ENCODE measurements around the gene CHMP1B. TPM values are rescaled to one million over a fixed set of nuclear protein-coding genes. Genes with fewer than 3 reads are reported as not detected.

Gene CHMP1B
- total RNA-seq, 1 experiment from 2014 or later = 38.7 TPM

GRCh38 chr18:11818486-11819203, 32.6 kb upstream of the CHMP1B start:
- H4K8ac ChIP-seq (replicated peaks; ENCODE audit: insufficient read length, low read depth, low read length) = no peak overlapping the region
- H4K5ac ChIP-seq (ENCODE audit: insufficient read length, low read depth, low read length) = no peak overlapping the region
- no peak overlapping the region for H3K14ac ChIP-seq (ENCODE audit: insufficient read depth, low read length)
- no peak overlapping the region for H3T11ph ChIP-seq (ENCODE audit: low read length)
- H2BK20ac ChIP-seq (ENCODE audit: low read depth, low read length, poor library complexity, severe bottlenecking) = no peak overlapping the region
- no peak overlapping the region for H3K23ac ChIP-seq (ENCODE audit: insufficient read length, low read depth, low read length)
- Mint-ChIP-seq H3K4me1 (peaks cover 18 to 28% of the 10 kb centered on the region in 2 experiments), H3K27me3 (ENCODE audit: low read depth) (no peaks in the 10 kb centered on the region), H3K9me3 (0 out of 5 replicates have a peak, but pooled peaks cover 0 to 3% of the 10 kb centered on the region in 2 experiments), H3K27ac (peak overlapping the region in 2 of 3 experiments; percentile 5 to 13; a peak in 4 of 7 replicates), H3K36me3 (ENCODE audit: insufficient read depth in 1 of 3, low read depth in 3 of 3) (peaks cover 0 to 4% (median 0%) of the 10 kb centered on the region in 3 experiments; a peak in 2 of 7 replicates), H3K4me3 (no peak overlapping the region)
- H4K20me1 ChIP-seq (ENCODE audit: control insufficient read depth, insufficient read depth, insufficient read length) = no peaks in the 10 kb centered on the region
- H3K9me3 ChIP-seq (ENCODE audit: control insufficient read depth, low read depth, low read length) = no peaks in the 10 kb centered on the region
- no peak overlapping the region for H2BK12ac ChIP-seq (ENCODE audit: insufficient read length, low read depth, low read length)
- H3K9ac ChIP-seq (ENCODE audit: extremely low read depth, insufficient read length, low read length) = no peak overlapping the region
- H3K27me3 ChIP-seq (ENCODE audit: insufficient read depth, low read length) = no peaks in the 10 kb centered on the region
- no peaks in the 10 kb centered on the region for H3K23me2 ChIP-seq (ENCODE audit: insufficient read length, low read depth, low read length, poor library complexity, severe bottlenecking)
- H2AK5ac ChIP-seq (ENCODE audit: insufficient read length, low read length) = no peak overlapping the region
- no peak overlapping the region for H2BK120ac ChIP-seq (ENCODE audit: low read depth, low read length, poor library complexity, severe bottlenecking)
- no peak overlapping the region for H4K91ac ChIP-seq (ENCODE audit: insufficient read length, low read depth, low read length)
- no peak for TF ChIP-seq CTCF (conservative IDR thresholded peaks at IDR 0.05)
- no peaks in the 10 kb centered on the region for H3K79me1 ChIP-seq (ENCODE audit: insufficient read depth, low read depth, low read length, poor library complexity, severe bottlenecking)
- peaks cover 2% of the 10 kb centered on the region; the same call in 1 of the 2 replicates for H3K4me1 ChIP-seq (ENCODE audit: insufficient read depth, low read length)
- H3K27ac ChIP-seq (ENCODE audit: insufficient read length, low read depth, low read length) = no peak overlapping the region
- no peaks in the 10 kb centered on the region for H3K79me2 ChIP-seq (ENCODE audit: insufficient read depth, low read length)
- H2BK5ac ChIP-seq (ENCODE audit: insufficient read length, low read length) = no peak overlapping the region
- H3K4ac ChIP-seq (ENCODE audit: low read depth, low read length) = no peak overlapping the region
- H3K18ac ChIP-seq (ENCODE audit: insufficient read length, low read depth, low read length) = no peak overlapping the region
- H3K56ac ChIP-seq (ENCODE audit: insufficient read length, low read depth, low read length) = no peak overlapping the region
- H2BK15ac ChIP-seq (ENCODE audit: low read depth, low read length) = no peak overlapping the region
- no peak for DNase-seq
- H3K4me2 ChIP-seq (ENCODE audit: insufficient read depth, insufficient read length, low read length) = no peak overlapping the region
- WGBS (ENCODE audit: extremely low coverage, insufficient read length, low lambda C conversion rate) = no CpG with 5 or more reads among the region's 17 CpGs
- H2AFZ ChIP-seq (ENCODE audit: low read length) = no peak overlapping the region
